ENCODE data around the gene ATG12. TPM values are rescaled to one million over a fixed set of nuclear protein-coding genes. Genes with fewer than 3 reads are reported as not detected.

ATG12 gene
- polyA plus RNA-seq, 1 donor (not counting 4 experiments of a cell fraction or from before 2014, with no cell fraction given), result 90.7 TPM

GRCh38 chr5:115815006-115815692 lies 26.2 kb downstream of the ATG12 start:
- Histone ChIP-seq H3K27ac (ENCODE audit: control insufficient read depth, insufficient read depth, low read length) (no peak overlapping the region), H3K27me3 (ENCODE audit: control insufficient read depth, extremely low read depth, insufficient read depth, low read length) (peaks cover 47% of the 10 kb centered on the region), H3K4me2 (ENCODE audit: control insufficient read depth, extremely low read depth, insufficient read depth, low read depth, low read length) (no peak overlapping the region), H2AFZ (ENCODE audit: control insufficient read depth, low read length) (no peak overlapping the region), H3K9ac (ENCODE audit: control insufficient read depth, extremely low read depth, insufficient read depth, low read length) (no peak overlapping the region), H3K9me3 (ENCODE audit: control insufficient read depth, low read depth, low read length) (no peaks in the 10 kb centered on the region), H3K9me1 (ENCODE audit: control insufficient read depth, extremely low read depth, insufficient read depth, low read length) (no peaks in the 10 kb centered on the region), H3K4me3 (ENCODE audit: control insufficient read depth in 2 of 3, extremely low read depth in 1 of 3, insufficient read depth in 2 of 3, low read depth in 1 of 3, low read length in 3 of 3) (no peak overlapping the region), H3K36me3 (ENCODE audit: control insufficient read depth in 2 of 2, extremely low read depth in 1 of 2, insufficient read depth in 2 of 2, low read length in 2 of 2) (no peaks in the 10 kb centered on the region), H3K79me2 (ENCODE audit: control insufficient read depth, insufficient read depth, low read length) (no peaks in the 10 kb centered on the region), H3K4me1 (ENCODE audit: control insufficient read depth, extremely low read depth, insufficient read depth, low read length) (no peaks in the 10 kb centered on the region), H4K20me1 (ENCODE audit: control insufficient read depth, extremely low read depth, insufficient read depth, low read length) (no peaks in the 10 kb centered on the region)
- no peak for FAIRE-seq
- dilution Hi-C loops (cut with MboI; ENCODE audit: extremely low pct_ligation_motif_present, low sequenced_read_pairs), result no loop called here
- no peak for DNase-seq (ENCODE audit: low read depth, low spot score)
- no peak for TF ChIP-seq CTCF (optimal IDR thresholded peaks at IDR 0.05 in 1 of 3, IDR thresholded peaks at IDR 0.05 in 1 of 3, conservative IDR thresholded peaks at IDR 0.05 in 1 of 3; ENCODE audit: extremely low read depth in 1 of 3, insufficient read depth in 2 of 3, low read length in 3 of 3)
- TF ChIP-seq EZH2 (IDR thresholded peaks at IDR 0.05; ENCODE audit: low read length), result peak; percentile 45

GRCh38 chr5:115813719-115814118 lies 27.6 kb downstream of the ATG12 start:
- no peaks in the 10 kb centered on the region for H4K20me1 ChIP-seq (ENCODE audit: control insufficient read depth, extremely low read depth, insufficient read depth, low read length)
- peaks cover 38% of the 10 kb centered on the region for H3K27me3 ChIP-seq (ENCODE audit: control insufficient read depth, extremely low read depth, insufficient read depth, low read length)
- no peak overlapping the region for H3K4me2 ChIP-seq (ENCODE audit: control insufficient read depth, extremely low read depth, insufficient read depth, low read depth, low read length)
- no peaks in the 10 kb centered on the region for H3K36me3 ChIP-seq (ENCODE audit: control insufficient read depth in 2 of 2, extremely low read depth in 1 of 2, insufficient read depth in 2 of 2, low read length in 2 of 2)
- H3K4me1 ChIP-seq (ENCODE audit: control insufficient read depth, extremely low read depth, insufficient read depth, low read length), result no peaks in the 10 kb centered on the region
- no peak overlapping the region for H2AFZ ChIP-seq (ENCODE audit: control insufficient read depth, low read length)
- no peaks in the 10 kb centered on the region for H3K9me3 ChIP-seq (ENCODE audit: control insufficient read depth, low read depth, low read length)
- H3K4me3 ChIP-seq (ENCODE audit: control insufficient read depth in 2 of 3, extremely low read depth in 1 of 3, insufficient read depth in 2 of 3, low read depth in 1 of 3, low read length in 3 of 3), result no peak overlapping the region
- DNase-seq (ENCODE audit: low read depth, low spot score) (no peak), FAIRE-seq (no peak)
- dilution Hi-C loops (cut with MboI; ENCODE audit: extremely low pct_ligation_motif_present, low sequenced_read_pairs), result no loop called here
- TF ChIP-seq CTCF (optimal IDR thresholded peaks at IDR 0.05 in 1 of 3, IDR thresholded peaks at IDR 0.05 in 1 of 3, conservative IDR thresholded peaks at IDR 0.05 in 1 of 3; ENCODE audit: extremely low read depth in 1 of 3, insufficient read depth in 2 of 3, low read length in 3 of 3) (no peak), EZH2 (IDR thresholded peaks at IDR 0.05; ENCODE audit: low read length) (no peak)
- no peaks in the 10 kb centered on the region for H3K79me2 ChIP-seq (ENCODE audit: control insufficient read depth, insufficient read depth, low read length)
- no peak overlapping the region for H3K27ac ChIP-seq (ENCODE audit: control insufficient read depth, insufficient read depth, low read length)
- no peak overlapping the region for H3K9ac ChIP-seq (ENCODE audit: control insufficient read depth, extremely low read depth, insufficient read depth, low read length)
- H3K9me1 ChIP-seq (ENCODE audit: control insufficient read depth, extremely low read depth, insufficient read depth, low read length), result no peaks in the 10 kb centered on the region

All from keratinocyte (primary cell).